Osteoblast (primary cell): ENCODE measurements around the gene CFP. TPM values are rescaled to one million over a fixed set of nuclear protein-coding genes. Genes with fewer than 3 reads are reported as not detected.
A peak's percentile ranks its signal among the peaks of the same experiment; 100 is the strongest.

ENCODE experiments used
- DNase-seq: peaks from one replicate; pipeline ENCODE4 v3.0.0; 2011; ENCODE audit warnings: low spot score, mixed read lengths; ENCODE audit not compliant: insufficient read length; ENCODE audit errors: missing footprints
- H2AFZ ChIP-seq: 2 replicates; pipeline ENCODE4 v1.6.0; 2011; ENCODE audit warnings: mild to moderate bottlenecking, low read length
- H3K27ac ChIP-seq: 2 replicates; pipeline ENCODE4 v1.5.1; 2011; ENCODE audit warnings: mild to moderate bottlenecking, low read depth, low read length, moderate library complexity
- H3K27me3 ChIP-seq: 2 replicates; pipeline ENCODE4 v1.6.0; 2012; ENCODE audit warnings: mild to moderate bottlenecking, control low read depth, inconsistent platforms, low read length, moderate library complexity; ENCODE audit not compliant: insufficient read depth
- H3K36me3 ChIP-seq: 2 replicates; pipeline ENCODE4 v1.5.1; 2011; ENCODE audit warnings: mild to moderate bottlenecking, low read length, control low read depth, moderate library complexity; ENCODE audit not compliant: insufficient read depth
- H3K4me1 ChIP-seq: 2 replicates; pipeline ENCODE4 v1.5.1; 2011; ENCODE audit warnings: mild to moderate bottlenecking, low read length, control low read depth, moderate library complexity; ENCODE audit not compliant: insufficient read depth
- H3K4me2 ChIP-seq: 2 replicates; pipeline ENCODE4 v1.6.0; 2011; ENCODE audit warnings: mild to moderate bottlenecking, low read length; ENCODE audit not compliant: insufficient read depth
- H3K4me3 ChIP-seq: fragments of 200-600 bp; sonication (generic); 3 replicates; pipeline ENCODE4 v1.5.1; 2012; ENCODE audit warnings: mild to moderate bottlenecking, low read length, inconsistent platforms; ENCODE audit not compliant: insufficient read depth
- H3K79me2 ChIP-seq: 2 replicates; pipeline ENCODE4 v1.6.0; 2012; ENCODE audit warnings: mild to moderate bottlenecking, low read length, control low read depth, inconsistent platforms; ENCODE audit not compliant: insufficient read depth
- H3K9me3 ChIP-seq: 2 replicates; pipeline ENCODE4 v1.5.1; 2011; ENCODE audit warnings: low read depth, low read length, control low read depth
- H4K20me1 ChIP-seq: 2 replicates; pipeline ENCODE4 v1.6.0; 2012; ENCODE audit warnings: mild to moderate bottlenecking, low read length, control low read depth; ENCODE audit not compliant: insufficient read depth
- CTCF ChIP-seq: IDR thresholded peaks from 2 replicates; pipeline ENCODE4 v1.5.1; 2011; ENCODE audit warnings: mild to moderate bottlenecking, low read depth, low read length, moderate library complexity; ENCODE audit errors: extremely low read depth
- total RNA-seq: library from RNA; depleted of rRNA; stranded (reverse); fragments of >200 nt; gene quantifications from 2 replicates; pipeline ENCODE4 v1.2.3, GENCODE V29; 2012

CFP gene
- total RNA-seq, 1 donor, result 0.36 TPM

- no peaks in the 10 kb centered on the region for H3K9me3 ChIP-seq
- TF ChIP-seq CTCF, result no peak
- no peak overlapping the region for H3K27ac ChIP-seq
- no peak overlapping the region for H3K4me2 ChIP-seq
- H3K36me3 ChIP-seq, result peaks cover 19% of the 10 kb centered on the region
- H4K20me1 ChIP-seq, result peaks cover 30% of the 10 kb centered on the region
- H3K4me1 ChIP-seq, result peaks cover 20% of the 10 kb centered on the region
- no peaks in the 10 kb centered on the region for H3K27me3 ChIP-seq
- no peak overlapping the region for H2AFZ ChIP-seq
- no peak overlapping the region for H3K4me3 ChIP-seq
- no peak for DNase-seq
- peaks cover 10% of the 10 kb centered on the region for H3K79me2 ChIP-seq
These were observed 41.6 kb downstream of the CFP start for GRCh38 chrX:47587906-47588735.

GRCh38 chrX:47587091-47587891 lies 42.4 kb downstream of the CFP start:
- Histone ChIP-seq H3K4me2 (no peak overlapping the region), H2AFZ (no peak overlapping the region), H3K36me3 (peaks cover 19% of the 10 kb centered on the region), H3K79me2 (peaks cover 19% of the 10 kb centered on the region), H3K4me3 (no peak overlapping the region), H3K9me3 (no peaks in the 10 kb centered on the region), H3K27ac (no peak overlapping the region), H3K27me3 (no peaks in the 10 kb centered on the region), H4K20me1 (peaks cover 30% of the 10 kb centered on the region), H3K4me1 (peaks cover 20% of the 10 kb centered on the region)
- TF ChIP-seq CTCF, result no peak
- no peak for DNase-seq

GRCh38 chrX:47586043-47586787 lies 43.5 kb downstream of the CFP start:
- no peak for TF ChIP-seq CTCF
- Histone ChIP-seq H2AFZ (no peak overlapping the region), H3K36me3 (peaks cover 19% of the 10 kb centered on the region), H3K4me2 (no peak overlapping the region), H4K20me1 (peaks cover 30% of the 10 kb centered on the region), H3K4me3 (peak overlapping the region; percentile 25), H3K27ac (no peak overlapping the region), H3K4me1 (peaks cover 20% of the 10 kb centered on the region), H3K9me3 (no peaks in the 10 kb centered on the region), H3K27me3 (no peaks in the 10 kb centered on the region), H3K79me2 (peaks cover 19% of the 10 kb centered on the region)
- DNase-seq, result no peak
